ENCODE data around the gene TUBB8B.
"Not testable (repeated sequence)": the region's sequence is repeated elsewhere in the genome, so short reads cannot be mapped to it uniquely, and the experiment has no call there.

Gene TUBB8B

DNA sequence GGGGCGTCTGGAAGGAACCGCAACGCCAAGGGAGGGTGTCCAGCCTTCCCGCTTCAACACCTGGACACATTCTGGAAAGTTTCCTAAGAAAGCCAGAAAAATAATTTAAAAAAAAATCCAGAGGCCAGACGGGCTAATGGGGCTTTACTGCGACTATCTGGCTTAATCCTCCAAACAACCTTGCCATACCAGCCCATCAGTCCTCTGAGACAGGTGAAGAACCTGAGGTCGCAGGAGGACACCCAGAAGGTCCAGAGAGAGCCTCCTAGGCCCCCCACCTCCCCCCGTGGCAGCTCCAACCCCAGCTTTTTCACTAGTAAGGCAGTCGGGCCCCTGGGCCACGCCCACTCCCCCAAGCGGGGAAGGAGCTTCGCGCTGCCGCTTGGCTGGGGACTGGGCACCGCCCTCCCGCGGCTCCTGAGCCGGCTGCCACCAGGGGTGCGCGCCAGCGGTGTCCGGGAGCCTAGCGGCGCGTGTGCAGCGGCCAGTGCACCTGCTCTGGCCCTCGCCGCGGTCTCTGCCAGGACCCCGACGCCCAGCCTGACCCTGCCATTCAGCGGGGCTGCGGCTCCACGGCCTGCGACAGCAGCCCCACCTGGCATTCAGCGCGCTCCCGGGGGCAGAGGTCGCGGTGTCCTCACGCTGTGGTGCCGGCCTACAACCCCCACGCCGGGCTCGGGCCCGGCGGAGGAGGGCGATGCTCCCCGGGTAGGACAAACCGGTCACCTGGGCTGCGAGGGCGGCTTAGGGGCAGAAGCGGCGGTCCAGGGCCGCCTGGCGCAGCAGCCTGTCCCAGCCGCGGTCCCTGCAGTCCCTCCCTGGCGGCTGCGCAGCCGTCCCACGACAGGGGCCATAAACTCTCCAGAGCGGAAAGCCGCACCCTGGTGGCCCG is 37.8 kb downstream of the TUBB8B start:
- not testable (repeated sequence) for DNase-seq

DNA sequence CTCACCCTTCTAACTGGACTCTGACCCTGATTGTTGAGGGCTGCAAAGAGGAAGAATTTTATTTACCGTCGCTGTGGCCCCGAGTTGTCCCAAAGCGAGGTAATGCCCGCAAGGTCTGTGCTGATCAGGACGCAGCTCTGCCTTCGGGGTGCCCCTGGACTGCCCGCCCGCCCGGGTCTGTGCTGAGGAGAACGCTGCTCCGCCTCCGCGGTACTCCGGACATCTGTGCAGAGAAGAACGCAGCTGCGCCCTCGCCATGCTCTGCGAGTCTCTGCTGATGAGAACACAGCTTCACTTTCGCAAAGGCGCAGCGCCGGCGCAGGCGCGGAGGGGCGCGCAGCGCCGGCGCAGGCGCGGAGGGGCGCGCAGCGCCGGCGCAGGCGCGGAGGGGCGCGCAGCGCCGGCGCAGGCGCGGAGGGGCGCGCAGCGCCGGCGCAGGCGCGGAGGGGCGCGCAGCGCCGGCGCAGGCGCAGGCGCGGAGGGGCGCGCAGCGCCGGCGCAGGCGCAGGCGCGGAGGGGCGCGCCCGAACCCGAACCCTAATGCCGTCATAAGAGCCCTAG is 38.7 kb downstream of the TUBB8B start:
- DNase-seq: not testable (repeated sequence)

DNA sequence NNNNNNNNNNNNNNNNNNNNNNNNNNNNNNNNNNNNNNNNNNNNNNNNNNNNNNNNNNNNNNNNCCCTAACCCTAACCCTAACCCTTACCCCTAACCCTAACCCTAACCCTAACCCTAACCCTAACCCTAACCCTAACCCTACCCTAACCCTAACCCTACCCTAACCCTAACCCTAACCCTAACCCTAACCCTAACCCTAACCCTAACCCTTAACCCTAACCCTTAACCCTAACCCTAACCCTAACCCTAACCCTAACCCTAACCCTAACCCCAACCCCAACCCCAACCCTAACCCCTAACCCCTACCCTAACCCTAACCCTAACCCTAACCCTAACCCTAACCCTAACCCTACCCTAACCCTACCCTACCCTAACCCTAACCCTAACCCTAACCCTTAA is 39.5 kb downstream of the TUBB8B start:
- DNase-seq: not testable (repeated sequence)

Data from CD4-positive, alpha-beta T cell treated with Interleukin-6 for 4 hours (primary cell).